ENCODE data around the gene PLXNA4. TPM values are rescaled to one million over a fixed set of nuclear protein-coding genes. Genes with fewer than 3 reads are reported as not detected.

Gene PLXNA4
- total and polyA plus RNA-seq, 9 of the 15 experiments (the other 6 are each of a cell fraction or from before 2014, with no cell fraction given) = under 0.01 to 0.09 TPM; not detected in 7

GRCh38 chr7:132206594-132206993, 369.7 kb downstream of the PLXNA4 start:
- FAIRE-seq (no peak), ATAC-seq (no peak), DNase-seq (ENCODE audit: extremely low read depth in 1 of 4, low spot score in 3 of 4) (no peak)
- Histone ChIP-seq H4K20me1 (replicated peaks; ENCODE audit: control insufficient read depth, insufficient read depth, low read length) (0 out of 2 replicates have a peak, but pooled peaks cover 7% of the 10 kb centered on the region), H3K4me2 (ENCODE audit: insufficient read depth, low read length) (no peak overlapping the region), H3K27me3 (ENCODE audit: control insufficient read depth in 2 of 2, insufficient read depth in 2 of 2, low read length in 2 of 2) (peaks cover 8 to 36% of the 10 kb centered on the region in 2 experiments; a peak in 3 of 5 replicates), H3K79me2 (ENCODE audit: control insufficient read depth, insufficient read depth, low read length) (no peaks in the 10 kb centered on the region), H2AFZ (ENCODE audit: low read depth, low read length) (no peak overlapping the region), H3K27ac (ENCODE audit: extremely low read depth, low read depth, low read length) (no peak overlapping the region), H3K9me3 (replicated peaks; ENCODE audit: control insufficient read depth, insufficient read depth, low read depth, low read length) (no peaks in the 10 kb centered on the region), H3K9me1 (ENCODE audit: control insufficient read depth, insufficient read depth, low read length) (no peaks in the 10 kb centered on the region), H3K36me3 (ENCODE audit: control insufficient read depth, insufficient read depth, low read length) (no peaks in the 10 kb centered on the region), H3K4me1 (replicated peaks in 1 of 2; ENCODE audit: control insufficient read depth in 2 of 2, insufficient read depth in 2 of 2, low read length in 2 of 2) (no peaks in the 10 kb centered on the region), H3K9ac (ENCODE audit: insufficient read depth in 1 of 2, low read depth in 2 of 2, low read length in 2 of 2) (no peak overlapping the region), H3K4me3 (no peak overlapping the region)
- no TSS peak for BruUV-seq (replicated peaks)
- 0% methylated on average over 8 of the region's 8 CpGs for WGBS (ENCODE audit: insufficient coverage, low coverage, missing lambda C conversion rate)
- intact Hi-C loops (cut with micrococcal nuclease) (no loop called here), in situ Hi-C loops (cut with MboI) (no loop called here)
- ChIA-PET POLR2A (interaction anchor here (0.6 kb wide), 2 partner anchors 14 to 35 kb away, joined by 3 read pairs; no protein-coding TSS in a partner anchor), CTCF (ENCODE audit: low intra/inter-chr PET ratio) (no interaction called here)
- no peak for TF ChIP-seq CHD4 (IDR thresholded peaks at IDR 0.05; ENCODE audit: insufficient read depth, insufficient replicate concordance, low read depth, low read length, poor library complexity, severe bottlenecking)
- no peak for TF ChIP-seq ZNF583 (CRISPR knock-in tag; IDR thresholded peaks at IDR 0.05)
- TF ChIP-seq SNRNP70 (optimal IDR thresholded peaks at IDR 0.05; ENCODE audit: low read depth, low read length) = no peak
- TF ChIP-seq, protein P1, sequence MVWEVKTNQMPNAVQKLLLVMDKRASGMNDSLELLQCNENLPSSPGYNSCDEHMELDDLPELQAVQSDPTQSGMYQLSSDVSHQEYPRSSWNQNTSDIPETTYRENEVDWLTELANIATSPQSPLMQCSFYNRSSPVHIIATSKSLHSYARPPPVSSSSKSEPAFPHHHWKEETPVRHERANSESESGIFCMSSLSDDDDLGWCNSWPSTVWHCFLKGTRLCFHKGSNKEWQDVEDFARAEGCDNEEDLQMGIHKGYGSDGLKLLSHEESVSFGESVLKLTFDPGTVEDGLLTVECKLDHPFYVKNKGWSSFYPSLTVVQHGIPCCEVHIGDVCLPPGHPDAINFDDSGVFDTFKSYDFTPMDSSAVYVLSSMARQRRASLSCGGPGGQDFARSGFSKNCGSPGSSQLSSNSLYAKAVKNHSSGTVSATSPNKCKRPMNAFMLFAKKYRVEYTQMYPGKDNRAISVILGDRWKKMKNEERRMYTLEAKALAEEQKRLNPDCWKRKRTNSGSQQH (CRISPR knock-in tag; IDR thresholded peaks at IDR 0.05) = no peak
- no peak for TF ChIP-seq HDAC2 (IDR thresholded peaks at IDR 0.05)
- no peak for TF ChIP-seq PHF21A (IDR thresholded peaks at IDR 0.05; ENCODE audit: borderline replicate concordance, low read depth)
- TF ChIP-seq, protein P2, sequence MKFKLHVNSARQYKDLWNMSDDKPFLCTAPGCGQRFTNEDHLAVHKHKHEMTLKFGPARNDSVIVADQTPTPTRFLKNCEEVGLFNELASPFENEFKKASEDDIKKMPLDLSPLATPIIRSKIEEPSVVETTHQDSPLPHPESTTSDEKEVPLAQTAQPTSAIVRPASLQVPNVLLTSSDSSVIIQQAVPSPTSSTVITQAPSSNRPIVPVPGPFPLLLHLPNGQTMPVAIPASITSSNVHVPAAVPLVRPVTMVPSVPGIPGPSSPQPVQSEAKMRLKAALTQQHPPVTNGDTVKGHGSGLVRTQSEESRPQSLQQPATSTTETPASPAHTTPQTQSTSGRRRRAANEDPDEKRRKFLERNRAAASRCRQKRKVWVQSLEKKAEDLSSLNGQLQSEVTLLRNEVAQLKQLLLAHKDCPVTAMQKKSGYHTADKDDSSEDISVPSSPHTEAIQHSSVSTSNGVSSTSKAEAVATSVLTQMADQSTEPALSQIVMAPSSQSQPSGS (CRISPR knock-in tag; IDR thresholded peaks at IDR 0.05) = no peak
- no peak for TF ChIP-seq CHD2 (IDR thresholded peaks at IDR 0.05; ENCODE audit: low read depth, low read length)
- no peak for TF ChIP-seq ZBTB33 (CRISPR knock-in tag; IDR thresholded peaks at IDR 0.05)
- TF ChIP-seq SMARCC2 (IDR thresholded peaks at IDR 0.05; ENCODE audit: low read depth) = no peak
- TF ChIP-seq, protein P3, sequence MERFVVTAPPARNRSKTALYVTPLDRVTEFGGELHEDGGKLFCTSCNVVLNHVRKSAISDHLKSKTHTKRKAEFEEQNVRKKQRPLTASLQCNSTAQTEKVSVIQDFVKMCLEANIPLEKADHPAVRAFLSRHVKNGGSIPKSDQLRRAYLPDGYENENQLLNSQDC (CRISPR knock-in tag; IDR thresholded peaks at IDR 0.05) = no peak
- no peak for TF ChIP-seq ZFX (CRISPR knock-in tag; IDR thresholded peaks at IDR 0.05)
- no peak for TF ChIP-seq RBM22 (IDR thresholded peaks at IDR 0.05; ENCODE audit: low read depth, low read length, poor library complexity, severe bottlenecking)
- no peak for TF ChIP-seq BCOR (IDR thresholded peaks at IDR 0.05)
- TF ChIP-seq ZNF124 (CRISPR knock-in tag; IDR thresholded peaks at IDR 0.05) = no peak
- no peak for TF ChIP-seq RBFOX2 (IDR thresholded peaks at IDR 0.05; ENCODE audit: low read depth, low read length)
- TF ChIP-seq NONO (IDR thresholded peaks at IDR 0.05; ENCODE audit: low read depth in 2 of 2, low read length in 1 of 2) = no peak
- TF ChIP-seq C11orf30 (IDR thresholded peaks at IDR 0.05; ENCODE audit: low read depth) = no peak
- no peak for TF ChIP-seq BRD4 (IDR thresholded peaks at IDR 0.05)
- no peak for TF ChIP-seq NR3C1 (CRISPR knock-in tag; IDR thresholded peaks at IDR 0.05)
